EL (cell line): Measurements from ENCODE around the gene ZNF148.

Experiments
- DNase-seq: peaks from one replicate; pipeline ENCODE4 v3.0.0-alpha.2; 2016

Gene ZNF148

GRCh38 chr3:125278155-125278554 is 97.0 kb downstream of the ZNF148 start:
- DNase-seq: no peak

GRCh38 chr3:125271127-125271526 is 104.0 kb downstream of the ZNF148 start:
- DNase-seq: no peak

- DNase-seq: no peak
These were observed 107.7 kb downstream of the ZNF148 start for GRCh38 chr3:125267460-125267859.

- DNase-seq: no peak
These were observed 108.2 kb downstream of the ZNF148 start for GRCh38 chr3:125266971-125267370.

GRCh38 chr3:125262161-125262560 is 113.0 kb downstream of the ZNF148 start:
- no peak for DNase-seq

GRCh38 chr3:125261031-125261430 is 114.1 kb downstream of the ZNF148 start:
- no peak for DNase-seq

DNA sequence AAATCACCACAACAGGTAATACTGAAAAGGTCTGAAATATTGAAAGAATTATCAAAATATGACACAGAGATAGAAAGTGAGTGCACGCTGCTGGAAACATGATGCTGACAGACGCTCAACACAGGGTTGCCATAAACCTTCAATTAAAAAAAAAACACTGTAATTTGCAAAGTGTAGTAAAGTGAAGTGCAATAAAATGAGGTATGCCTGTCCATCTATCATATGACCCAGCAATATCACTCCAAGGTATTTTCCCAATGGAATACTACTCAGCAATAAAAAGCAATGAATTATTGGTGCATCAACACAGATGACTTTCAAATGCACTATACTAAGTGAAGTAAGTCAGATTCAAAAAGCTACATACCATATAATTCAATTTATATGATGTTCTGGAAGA is 115.0 kb downstream of the ZNF148 start:
- DNase-seq: no peak

GRCh38 chr3:125257536-125257935 is 117.6 kb downstream of the ZNF148 start:
- DNase-seq: no peak

DNA sequence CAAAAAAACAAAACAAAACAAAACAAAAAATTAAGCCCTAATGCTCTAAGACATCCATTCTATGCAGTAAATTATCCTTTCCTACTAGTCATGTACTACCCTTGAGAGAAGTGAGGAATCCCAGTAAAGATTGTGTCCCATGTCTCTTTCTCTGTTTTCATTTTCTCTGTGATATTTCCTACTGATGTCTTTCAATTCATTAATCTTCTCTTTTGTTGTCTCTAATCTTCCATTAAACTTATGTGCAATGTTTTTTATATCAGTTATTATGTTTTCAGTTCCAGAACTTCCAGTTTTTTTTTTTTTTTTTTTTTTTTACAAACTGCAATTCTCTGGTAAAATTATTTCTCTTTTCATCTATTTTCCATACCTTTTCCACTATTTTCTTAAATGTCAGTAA is 118.5 kb downstream of the ZNF148 start:
- DNase-seq: no peak

GRCh38 chr3:125250973-125251372 is 124.2 kb downstream of the ZNF148 start:
- no peak for DNase-seq

DNA sequence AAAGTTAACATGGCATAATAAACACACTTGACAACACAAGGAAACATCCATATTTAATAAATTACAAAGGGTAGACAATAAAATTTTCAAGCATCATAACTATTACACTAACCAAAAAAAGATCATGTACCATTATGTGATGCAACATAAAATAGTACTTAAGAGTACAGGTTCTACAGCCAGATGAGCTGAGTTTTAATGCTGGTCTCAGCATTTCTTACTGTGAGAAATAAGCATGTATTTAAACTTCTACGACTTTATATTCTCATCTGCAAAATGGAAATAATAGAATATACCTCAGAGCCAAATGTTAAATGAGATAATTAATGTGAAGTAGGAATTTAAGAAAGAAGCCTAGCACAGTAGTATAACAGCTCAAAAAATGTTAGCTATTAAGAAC is 128.9 kb downstream of the ZNF148 start:
- no peak for DNase-seq

GRCh38 chr3:125245521-125245920 is 129.6 kb downstream of the ZNF148 start:
- DNase-seq: peak; percentile 73

GRCh38 chr3:125240496-125240895 is 134.6 kb downstream of the ZNF148 start:
- DNase-seq: peak; percentile 56

DNA sequence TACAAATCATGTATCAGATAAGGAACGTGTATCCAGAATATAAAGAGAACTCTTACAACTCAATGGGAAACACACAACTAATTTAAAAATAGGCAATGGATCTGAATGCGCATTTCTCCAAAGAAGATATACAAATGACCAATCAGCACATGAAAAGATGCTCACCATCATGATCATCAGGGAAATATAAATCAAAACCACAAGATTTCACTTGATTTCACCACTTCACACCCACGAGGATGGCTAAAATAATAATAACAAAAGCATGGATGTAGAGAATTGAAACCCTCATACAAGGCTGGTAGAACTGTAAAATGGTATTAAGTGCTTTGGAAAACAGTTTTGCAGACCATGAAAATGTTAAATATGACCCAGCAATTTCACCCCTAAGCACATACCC is 135.9 kb downstream of the ZNF148 start:
- no peak for DNase-seq

DNA sequence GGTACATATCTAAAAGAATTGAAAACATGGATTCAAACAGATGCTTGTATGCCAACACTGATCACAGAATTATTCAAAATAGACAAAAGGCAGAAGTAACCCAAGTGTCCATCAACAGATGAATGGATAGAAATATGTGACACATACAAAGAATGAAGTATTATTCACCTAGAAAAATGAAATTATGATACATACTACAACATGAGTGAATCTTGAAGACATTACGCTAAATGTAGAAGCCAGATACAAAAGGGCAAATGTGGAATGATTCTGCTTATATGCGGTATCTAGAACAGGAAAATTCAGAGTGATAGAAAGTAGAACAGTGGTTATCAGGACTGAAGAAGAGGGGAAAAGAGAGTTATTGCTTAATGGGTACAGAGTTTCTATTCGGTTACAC is 136.4 kb downstream of the ZNF148 start:
- DNase-seq: no peak

- no peak for DNase-seq
These were observed 138.7 kb downstream of the ZNF148 start for GRCh38 chr3:125236331-125236903.

- no peak for DNase-seq
These were observed 140.3 kb downstream of the ZNF148 start for GRCh38 chr3:125234831-125235230.

DNA sequence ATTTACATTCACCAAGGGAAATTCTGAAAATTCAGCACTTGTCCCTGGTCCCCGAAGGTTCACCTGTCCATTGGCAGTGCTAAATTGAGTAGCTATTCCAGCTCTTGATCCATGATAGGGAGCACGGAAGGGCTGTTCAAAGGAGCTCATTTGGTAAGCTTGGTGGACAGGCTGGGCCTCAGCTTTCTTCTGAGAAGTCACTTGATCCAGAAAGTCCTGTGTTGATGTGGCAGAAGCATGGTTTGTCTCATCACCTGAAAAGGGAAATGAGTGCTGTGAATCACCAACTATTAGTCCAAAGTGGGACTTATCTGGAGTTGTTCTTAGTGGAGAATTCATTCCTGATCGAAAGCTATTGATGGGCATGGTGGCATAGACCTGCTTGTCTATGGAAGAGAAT is 142.7 kb downstream of the ZNF148 start:
- DNase-seq: no peak

GRCh38 chr3:125231895-125232294 is 143.2 kb downstream of the ZNF148 start:
- peak; percentile 72 for DNase-seq

- DNase-seq: no peak
These were observed 145.4 kb downstream of the ZNF148 start for GRCh38 chr3:125229707-125230106.

DNA sequence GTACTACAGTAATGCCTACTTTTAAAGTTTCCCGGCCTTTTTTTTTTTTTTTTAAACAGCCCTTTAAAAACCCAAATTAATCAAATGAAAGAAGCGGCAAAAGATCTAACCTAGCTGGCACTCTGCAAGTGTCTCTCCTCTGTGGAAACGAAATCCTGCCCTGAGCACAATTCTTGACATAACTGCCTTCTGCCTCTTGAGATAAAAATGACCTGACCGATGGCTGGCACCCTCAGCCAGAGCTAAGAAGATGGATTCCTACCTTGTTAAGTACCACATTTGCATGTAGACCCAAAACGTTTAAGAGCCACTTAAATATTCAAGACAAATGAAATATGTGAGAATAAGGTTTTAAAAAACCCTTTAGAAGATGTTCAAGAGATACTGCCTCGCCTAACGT is 146.0 kb downstream of the ZNF148 start:
- no peak for DNase-seq

DNA sequence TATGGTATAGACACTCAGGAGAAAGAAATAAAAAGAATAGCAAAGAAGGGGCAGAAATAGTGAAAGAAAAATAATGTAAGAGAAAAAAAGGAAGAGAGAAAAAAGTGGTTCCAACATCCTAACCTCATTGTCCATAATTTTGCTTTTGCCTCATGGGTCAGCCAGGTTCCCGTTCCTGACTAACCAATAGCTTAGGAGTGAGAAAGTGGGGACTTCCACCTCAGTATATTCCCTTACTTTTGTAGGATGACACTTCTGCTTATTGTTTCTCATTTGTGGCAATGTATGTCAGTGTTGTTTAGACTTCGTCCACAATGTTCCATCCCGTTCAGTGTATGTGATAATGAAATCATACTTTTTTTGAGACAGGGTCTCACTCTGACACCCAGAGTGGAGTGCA is 153.3 kb downstream of the ZNF148 start:
- DNase-seq: no peak

DNA sequence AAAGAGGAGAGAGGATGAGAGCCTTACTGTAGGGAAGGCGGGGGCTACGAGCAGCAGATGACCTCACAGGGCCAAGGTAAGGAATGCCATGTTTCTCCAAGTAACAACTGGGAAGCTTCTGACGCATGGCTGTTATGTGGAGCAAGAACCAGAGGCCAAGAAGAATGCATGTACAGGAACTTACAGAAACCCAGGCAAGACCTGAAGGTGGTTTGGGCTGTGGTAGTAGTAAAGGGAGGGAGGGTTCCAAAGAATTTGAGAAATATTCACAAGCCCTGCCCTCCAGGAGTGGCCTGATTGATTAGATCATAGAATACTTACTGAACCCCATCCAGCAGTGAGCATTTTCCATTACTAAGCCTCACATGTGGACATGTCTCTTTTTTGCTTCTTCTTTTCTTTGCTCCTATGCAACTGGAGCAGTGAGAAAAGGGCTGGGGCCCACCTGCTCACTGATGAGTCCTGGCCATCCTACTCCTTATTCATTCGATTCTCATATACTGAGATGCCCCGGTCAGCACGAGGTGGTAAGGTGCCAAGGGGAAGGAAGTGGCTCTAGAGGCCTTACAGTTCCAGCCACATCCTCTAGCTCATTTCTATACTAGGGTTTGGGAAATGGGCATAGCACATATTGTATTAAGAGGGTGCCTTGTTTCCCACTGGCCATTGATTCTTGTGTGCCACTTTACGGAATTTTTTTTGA is 154.2 kb downstream of the ZNF148 start:
- DNase-seq: peak; percentile 41

GRCh38 chr3:125220183-125220582 is 154.9 kb downstream of the ZNF148 start:
- DNase-seq: no peak

DNA sequence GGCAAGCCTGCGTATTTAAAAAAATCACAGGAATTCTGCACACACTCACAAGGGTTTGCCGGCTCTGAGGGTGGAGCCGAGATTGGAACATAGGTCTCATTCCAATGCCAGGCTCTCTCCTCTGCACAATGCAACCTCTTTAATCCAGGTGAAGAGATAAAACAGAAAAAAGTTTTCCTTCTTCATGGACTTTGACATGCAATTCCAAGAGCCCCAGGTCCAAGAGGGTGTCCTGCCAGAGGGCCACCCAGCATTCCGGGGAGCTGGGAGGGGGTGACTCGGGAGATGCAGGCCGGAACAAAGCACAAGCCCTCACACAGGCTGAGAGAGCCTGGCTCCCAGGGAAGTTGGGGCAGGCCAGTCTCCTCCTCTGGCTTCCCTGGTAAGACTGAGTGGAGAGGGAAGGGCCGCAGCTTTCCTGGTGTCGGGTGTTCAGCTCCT is 155.8 kb downstream of the ZNF148 start:
- DNase-seq: no peak
